Right atrium auricular region (tissue), 2 donors: ENCODE results near the gene BCAN. TPM values are rescaled to one million over a fixed set of nuclear protein-coding genes. Genes with fewer than 3 reads are reported as not detected.

Source experiments
- DNase-seq: peaks from one replicate; pipeline ENCODE4 v3.0.0-alpha.2; 2019; ENCODE audit warnings: low spot score
- H3K27ac ChIP-seq, 2 donors: fragments of 200-600 bp; sonication (generic); 1 replicate in 1 of 2; 2 replicates in 1 of 2; pipeline ENCODE4 v1.5.1; 2016 to 2019
- H3K27me3 ChIP-seq, 2 donors: fragments of 200-600 bp; sonication (generic); one replicate each; pipeline versions ENCODE4 v1.5.1 to v1.6.0; 2017 to 2019
- H3K36me3 ChIP-seq: fragments of 200-600 bp; sonication (generic); one replicate; pipeline ENCODE4 v1.5.1; 2016
- H3K4me1 ChIP-seq, 2 donors: fragments of 200-600 bp; sonication (generic); one replicate each; pipeline versions ENCODE4 v1.5.1 to v1.6.0; 2017 to 2019
- H3K4me3 ChIP-seq, 2 donors: fragments of 200-600 bp; sonication (generic); 1 replicate in 1 of 2; 2 replicates in 1 of 2; pipeline ENCODE4 v1.5.1; 2017 to 2019; ENCODE audit warnings: mild to moderate bottlenecking in 1 of 2, moderate library complexity in 1 of 2
- H3K9me3 ChIP-seq, 2 donors: fragments of 200-600 bp; sonication (generic); one replicate each; pipeline ENCODE4 v1.5.1; 2019
- total RNA-seq, 2 donors: library from RNA; depleted of rRNA; stranded (reverse); fragments of >200 nt; gene quantifications; one replicate each; pipeline ENCODE4 v1.1.0, GENCODE V29; 2016
- TF ChIP-seq, protein P1 (sequence below), 2 donors: fragments of 200-600 bp; sonication (generic); IDR thresholded peaks; one replicate each; pipeline ENCODE4 v1.5.1; 2019; ENCODE audit warnings: antibody characterized with exemption in 2 of 2

BCAN gene
- total RNA-seq, 2 donors from 2014 or later = not detected

- Histone ChIP-seq H3K27ac (no peak overlapping the region), H3K36me3 (no peaks in the 10 kb centered on the region), H3K27me3 (no peaks in the 10 kb centered on the region), H3K9me3 (no peaks in the 10 kb centered on the region), H3K4me1 (no peaks in the 10 kb centered on the region), H3K4me3 (no peak overlapping the region)
- TF ChIP-seq, protein P1, sequence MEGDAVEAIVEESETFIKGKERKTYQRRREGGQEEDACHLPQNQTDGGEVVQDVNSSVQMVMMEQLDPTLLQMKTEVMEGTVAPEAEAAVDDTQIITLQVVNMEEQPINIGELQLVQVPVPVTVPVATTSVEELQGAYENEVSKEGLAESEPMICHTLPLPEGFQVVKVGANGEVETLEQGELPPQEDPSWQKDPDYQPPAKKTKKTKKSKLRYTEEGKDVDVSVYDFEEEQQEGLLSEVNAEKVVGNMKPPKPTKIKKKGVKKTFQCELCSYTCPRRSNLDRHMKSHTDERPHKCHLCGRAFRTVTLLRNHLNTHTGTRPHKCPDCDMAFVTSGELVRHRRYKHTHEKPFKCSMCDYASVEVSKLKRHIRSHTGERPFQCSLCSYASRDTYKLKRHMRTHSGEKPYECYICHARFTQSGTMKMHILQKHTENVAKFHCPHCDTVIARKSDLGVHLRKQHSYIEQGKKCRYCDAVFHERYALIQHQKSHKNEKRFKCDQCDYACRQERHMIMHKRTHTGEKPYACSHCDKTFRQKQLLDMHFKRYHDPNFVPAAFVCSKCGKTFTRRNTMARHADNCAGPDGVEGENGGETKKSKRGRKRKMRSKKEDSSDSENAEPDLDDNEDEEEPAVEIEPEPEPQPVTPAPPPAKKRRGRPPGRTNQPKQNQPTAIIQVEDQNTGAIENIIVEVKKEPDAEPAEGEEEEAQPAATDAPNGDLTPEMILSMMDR (IDR thresholded peaks at IDR 0.05) = no peak
- no peak for DNase-seq
Observed at GRCh38 chr1:156648951-156649350, 7.0 kb downstream of the BCAN start.

DNA sequence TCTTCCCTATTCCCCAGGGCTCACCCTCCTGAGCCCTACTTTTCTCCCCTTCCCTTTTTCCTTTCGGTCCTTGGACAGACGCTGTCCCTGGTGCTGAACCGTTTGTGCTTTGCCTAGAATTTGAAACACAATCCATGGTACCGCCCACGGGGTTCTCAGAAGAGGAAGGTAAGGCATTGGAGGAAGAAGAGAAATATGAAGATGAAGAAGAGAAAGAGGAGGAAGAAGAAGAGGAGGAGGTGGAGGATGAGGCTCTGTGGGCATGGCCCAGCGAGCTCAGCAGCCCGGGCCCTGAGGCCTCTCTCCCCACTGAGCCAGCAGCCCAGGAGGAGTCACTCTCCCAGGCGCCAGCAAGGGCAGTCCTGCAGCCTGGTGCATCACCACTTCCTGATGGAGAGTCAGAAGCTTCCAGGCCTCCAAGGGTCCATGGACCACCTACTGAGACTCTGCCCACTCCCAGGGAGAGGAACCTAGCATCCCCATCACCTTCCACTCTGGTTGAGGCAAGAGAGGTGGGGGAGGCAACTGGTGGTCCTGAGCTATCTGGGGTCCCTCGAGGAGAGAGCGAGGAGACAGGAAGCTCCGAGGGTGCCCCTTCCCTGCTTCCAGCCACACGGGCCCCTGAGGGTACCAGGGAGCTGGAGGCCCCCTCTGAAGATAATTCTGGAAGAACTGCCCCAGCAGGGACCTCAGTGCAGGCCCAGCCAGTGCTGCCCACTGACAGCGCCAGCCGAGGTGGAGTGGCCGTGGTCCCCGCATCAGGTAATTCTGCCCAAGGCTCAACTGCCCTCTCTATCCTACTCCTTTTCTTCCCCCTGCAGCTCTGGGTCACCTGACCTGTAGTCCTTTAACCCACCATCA lies 10.4 kb downstream of the BCAN start:
- Histone ChIP-seq H3K36me3 (no peaks in the 10 kb centered on the region), H3K27ac (no peak overlapping the region), H3K9me3 (no peaks in the 10 kb centered on the region), H3K4me3 (no peak overlapping the region), H3K4me1 (peaks cover 0 to 22% of the 10 kb centered on the region in 2 donors), H3K27me3 (no peaks in the 10 kb centered on the region)
- TF ChIP-seq, protein P1 (IDR thresholded peaks at IDR 0.05) = no peak
- no peak for DNase-seq

GRCh38 chr1:156652992-156653355 lies 11.1 kb downstream of the BCAN start:
- H3K27ac ChIP-seq = no peak overlapping the region
- H3K4me3 ChIP-seq = no peak overlapping the region
- H3K4me1 ChIP-seq = peaks cover 0 to 28% of the 10 kb centered on the region in 2 donors
- H3K27me3 ChIP-seq = no peaks in the 10 kb centered on the region
- H3K36me3 ChIP-seq = no peaks in the 10 kb centered on the region
- no peaks in the 10 kb centered on the region for H3K9me3 ChIP-seq
- DNase-seq = no peak
- TF ChIP-seq, protein P1 (IDR thresholded peaks at IDR 0.05) = no peak

- DNase-seq = no peak
- H3K4me3 ChIP-seq = no peak overlapping the region
- H3K36me3 ChIP-seq = no peaks in the 10 kb centered on the region
- H3K27me3 ChIP-seq = no peaks in the 10 kb centered on the region
- TF ChIP-seq, protein P1 (IDR thresholded peaks at IDR 0.05) = no peak
- no peaks in the 10 kb centered on the region for H3K9me3 ChIP-seq
- peaks cover 0 to 42% of the 10 kb centered on the region in 2 donors for H3K4me1 ChIP-seq
- no peak overlapping the region for H3K27ac ChIP-seq
Observed at GRCh38 chr1:156654700-156655099, 12.8 kb downstream of the BCAN start.

GRCh38 chr1:156655151-156655903 lies 13.4 kb downstream of the BCAN start:
- H3K27ac ChIP-seq = no peak overlapping the region
- H3K4me1 ChIP-seq = peaks cover 0 to 47% of the 10 kb centered on the region in 2 donors
- H3K9me3 ChIP-seq = no peaks in the 10 kb centered on the region
- TF ChIP-seq, protein P1 (IDR thresholded peaks at IDR 0.05) = no peak
- H3K27me3 ChIP-seq = no peaks in the 10 kb centered on the region
- H3K36me3 ChIP-seq = no peaks in the 10 kb centered on the region
- no peak for DNase-seq
- no peak overlapping the region for H3K4me3 ChIP-seq
